ENCODE results near the gene OR4F15.

Gene OR4F15

GRCh38 chr15:101852356-101852755 is 40.4 kb downstream of the OR4F15 start:
- no peak for TF ChIP-seq CTCF (IDR thresholded peaks at IDR 0.05)
- H3K4me1 ChIP-seq: no peaks in the 10 kb centered on the region

More at GRCh38 chr15:101852356-101852755, 40.4 kb downstream of the OR4F15 start:
- Histone ChIP-seq H3K79me2 (no peaks in the 10 kb centered on the region), H3K27ac (no peak overlapping the region), H3K9ac (no peak overlapping the region), H3K36me3 (ENCODE audit: control insufficient read depth, insufficient read depth, low read length) (no peaks in the 10 kb centered on the region), H3K9me3 (ENCODE audit: control insufficient read depth, low read length) (no peaks in the 10 kb centered on the region), H3K4me3 (ENCODE audit: low read depth, low read length) (no peak overlapping the region), H3K4me2 (ENCODE audit: low read length) (no peak overlapping the region), H3K27me3 (ENCODE audit: control insufficient read depth, insufficient read depth, low read length) (no peaks in the 10 kb centered on the region), H2AFZ (no peak overlapping the region)
